Bone marrow (tissue), 2 donors: ENCODE results near the gene KIF6.

Experiments
- DNase-seq, 2 donors: peaks; one replicate each; lab custom pipeline; 2025; lab: John Stamatoyannopoulos, UW

Gene KIF6

DNA sequence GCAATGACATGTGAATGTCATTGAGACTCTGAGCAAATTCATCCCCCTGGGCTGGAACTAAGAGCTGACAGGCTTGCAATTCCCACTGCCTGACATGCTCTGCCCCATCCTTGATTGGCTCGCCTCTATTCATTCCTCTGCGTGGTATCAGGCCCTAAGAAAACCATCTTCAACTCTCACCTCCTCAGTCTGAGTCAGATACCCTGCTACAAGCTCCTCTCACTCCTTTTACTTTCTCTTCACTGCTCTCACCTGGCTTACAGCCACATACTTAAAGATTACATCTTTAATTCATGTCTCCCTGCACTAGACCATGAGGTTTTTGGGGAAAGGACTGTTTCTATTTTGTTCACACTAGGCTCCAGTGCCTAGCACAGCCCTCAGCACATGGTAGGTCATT, 131.6 kb downstream of the KIF6 start:
- no peak for DNase-seq

DNA sequence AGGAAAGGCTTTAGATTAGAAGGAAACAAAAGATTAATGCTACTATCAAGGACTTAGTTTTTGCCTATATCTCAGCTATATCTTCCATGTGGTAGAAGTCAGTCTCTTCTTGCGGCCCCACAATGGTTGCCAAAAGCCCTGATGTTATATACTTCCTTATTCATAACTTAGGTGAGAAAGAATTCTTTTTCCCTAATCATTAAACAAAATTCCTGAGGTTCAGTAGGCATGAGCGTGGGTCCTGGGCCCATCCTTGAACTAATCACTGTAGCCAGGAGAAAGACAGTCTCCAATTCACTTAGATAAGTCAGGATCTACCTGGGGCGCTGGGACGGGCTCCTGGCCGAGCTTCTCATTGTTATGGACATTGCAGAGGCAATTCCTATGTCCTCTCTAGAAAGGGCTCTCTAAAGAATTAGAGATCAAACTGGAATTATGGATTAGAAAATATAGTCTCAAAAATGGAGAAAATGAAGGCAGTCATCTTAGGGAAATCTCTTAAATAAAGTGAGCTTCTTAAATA, 134.3 kb downstream of the KIF6 start:
- no peak for DNase-seq

DNA sequence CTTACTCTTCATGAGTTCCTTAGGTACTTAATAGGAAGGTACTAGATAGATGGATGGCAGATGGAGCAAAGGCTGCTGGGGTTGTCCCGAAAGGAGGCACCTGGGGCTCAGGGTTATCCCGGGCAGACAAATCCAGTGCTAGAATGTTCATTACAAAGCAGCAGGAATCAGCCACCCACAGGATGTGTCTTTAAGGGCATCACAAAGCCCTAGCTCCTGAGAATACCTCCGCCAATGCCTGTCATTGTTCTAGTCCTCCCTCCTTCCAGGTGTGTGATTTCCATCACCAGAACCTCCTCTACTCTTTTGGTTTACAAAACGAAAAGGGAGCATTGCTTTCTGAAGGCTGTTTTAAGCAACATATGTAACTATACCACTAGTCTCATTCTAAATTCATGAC, 138.1 kb downstream of the KIF6 start:
- no peak for DNase-seq

DNA sequence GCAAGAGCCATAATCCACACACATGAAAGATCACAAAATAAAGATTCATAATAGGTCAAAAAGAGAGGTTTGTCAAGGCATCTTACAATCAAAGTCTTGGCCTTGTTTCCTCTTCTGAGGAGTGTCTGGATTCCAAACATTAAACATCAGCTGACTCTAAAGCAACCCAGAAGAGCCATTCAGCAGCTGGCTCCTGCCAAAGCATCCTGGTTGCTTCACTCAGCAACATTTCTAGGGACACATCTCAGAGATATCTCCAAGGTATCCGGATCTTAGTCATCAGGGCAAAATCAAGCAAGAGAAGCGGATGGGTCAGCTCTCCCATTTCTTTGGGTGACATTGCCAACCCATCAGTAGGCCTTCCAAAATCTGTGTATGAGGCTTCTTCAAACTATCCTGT, 139.6 kb downstream of the KIF6 start:
- DNase-seq: no peak

DNA sequence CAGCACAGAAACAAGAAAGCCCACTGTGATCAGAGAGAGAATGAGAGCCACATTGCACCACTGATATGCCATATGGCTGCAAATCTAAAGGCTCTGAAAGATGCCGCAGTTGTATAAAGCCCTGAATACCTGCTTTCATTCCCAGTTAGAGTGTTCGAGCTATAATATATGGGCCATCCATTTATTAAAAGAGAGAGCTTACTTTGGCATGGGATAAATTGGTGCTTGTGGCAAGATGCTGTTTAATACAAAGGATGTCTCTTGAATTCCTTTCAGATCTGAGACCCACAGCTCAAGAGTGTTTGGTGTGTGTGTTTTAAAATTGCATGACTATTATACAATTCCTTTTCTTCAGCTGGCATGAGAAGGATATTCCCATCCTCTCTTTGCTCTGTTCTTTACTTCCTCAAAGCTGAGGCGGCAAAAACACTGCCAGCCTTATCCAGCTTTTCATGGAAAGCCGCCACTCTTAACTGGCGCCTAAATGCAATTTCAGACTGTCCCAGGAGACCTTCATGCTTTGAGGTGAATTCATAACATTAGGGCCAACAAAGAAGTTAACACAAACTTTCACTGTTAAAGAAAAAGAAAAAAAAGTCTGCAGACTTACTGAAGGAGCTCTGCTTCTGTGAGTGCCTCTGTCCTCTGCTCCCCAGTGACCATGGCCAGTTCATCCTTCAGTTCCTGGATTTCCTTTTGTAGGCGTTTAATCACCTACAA, 147.6 kb downstream of the KIF6 start:
- DNase-seq: no peak

DNA sequence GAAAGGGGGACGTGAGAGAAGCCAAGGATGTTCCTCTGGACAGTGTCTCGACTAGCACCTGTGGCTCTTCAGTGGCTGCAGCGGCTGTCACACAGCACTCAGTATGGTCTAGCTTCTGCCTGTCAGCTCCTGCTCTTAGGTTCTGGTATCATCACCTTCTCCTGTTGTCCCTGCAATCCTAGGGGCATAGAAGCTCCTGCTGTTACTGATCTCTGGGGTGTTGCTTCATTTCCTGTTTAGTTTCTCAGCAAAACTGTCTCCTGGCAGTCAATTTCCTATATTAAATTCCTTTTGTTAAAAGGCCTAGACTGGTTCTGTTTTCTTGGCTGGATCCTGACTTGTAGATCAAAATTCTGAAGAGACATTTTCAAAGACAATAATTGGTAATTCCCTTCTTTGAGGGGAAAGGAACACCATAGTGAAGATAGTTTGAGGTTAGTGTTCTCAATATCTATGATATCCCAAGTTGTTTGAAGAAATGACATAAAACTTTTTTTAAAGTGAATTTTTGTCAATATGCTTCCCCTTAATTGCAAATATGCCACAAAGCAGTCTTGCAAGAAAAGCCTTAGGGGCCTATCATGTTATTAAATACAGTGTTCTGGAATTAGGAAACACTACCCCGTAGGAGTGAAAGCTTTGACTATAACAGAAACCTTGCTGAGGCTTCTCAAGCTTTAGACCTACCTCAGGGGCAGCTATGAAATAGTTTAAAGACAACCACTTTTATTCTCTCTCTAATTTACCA, 148.5 kb downstream of the KIF6 start:
- no peak for DNase-seq

DNA sequence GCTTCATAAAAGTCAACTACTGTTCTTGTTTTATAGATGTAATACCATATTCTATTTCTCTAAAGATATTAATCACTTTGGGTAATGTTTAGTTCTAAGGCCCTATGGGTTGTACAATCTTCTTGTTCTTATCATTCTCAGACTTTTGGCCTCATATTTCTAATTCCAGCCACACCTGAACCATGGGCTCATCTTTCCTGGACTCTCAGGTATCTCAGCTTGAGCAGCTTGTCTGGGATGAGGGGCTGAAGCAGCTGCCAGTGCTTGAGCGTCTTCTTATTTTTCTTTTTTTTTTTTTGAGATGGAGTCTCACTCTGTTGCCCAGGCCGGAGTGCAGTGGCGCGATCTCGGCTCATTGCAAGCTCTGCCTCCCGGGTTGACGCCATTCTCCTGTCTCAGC, 150.2 kb downstream of the KIF6 start:
- no peak for DNase-seq

DNA sequence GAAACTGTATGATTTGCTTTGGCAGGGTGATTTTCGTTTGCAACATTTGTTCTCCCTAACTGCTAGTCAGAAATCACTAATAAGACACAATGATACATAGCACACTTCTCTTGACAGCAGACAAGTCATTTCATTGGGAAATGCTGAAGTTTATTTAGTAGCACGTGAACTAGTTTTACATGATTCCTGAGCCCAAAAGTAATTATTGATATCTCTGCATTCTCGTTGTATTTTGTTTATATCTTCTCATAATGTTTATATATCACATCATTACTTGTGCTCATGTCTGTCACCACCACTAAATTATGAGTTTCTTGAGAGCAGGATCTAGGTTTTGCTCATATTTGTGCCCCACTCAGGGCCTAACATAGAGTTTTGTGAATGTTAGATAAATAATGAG, 151.7 kb downstream of the KIF6 start:
- DNase-seq: no peak

DNA sequence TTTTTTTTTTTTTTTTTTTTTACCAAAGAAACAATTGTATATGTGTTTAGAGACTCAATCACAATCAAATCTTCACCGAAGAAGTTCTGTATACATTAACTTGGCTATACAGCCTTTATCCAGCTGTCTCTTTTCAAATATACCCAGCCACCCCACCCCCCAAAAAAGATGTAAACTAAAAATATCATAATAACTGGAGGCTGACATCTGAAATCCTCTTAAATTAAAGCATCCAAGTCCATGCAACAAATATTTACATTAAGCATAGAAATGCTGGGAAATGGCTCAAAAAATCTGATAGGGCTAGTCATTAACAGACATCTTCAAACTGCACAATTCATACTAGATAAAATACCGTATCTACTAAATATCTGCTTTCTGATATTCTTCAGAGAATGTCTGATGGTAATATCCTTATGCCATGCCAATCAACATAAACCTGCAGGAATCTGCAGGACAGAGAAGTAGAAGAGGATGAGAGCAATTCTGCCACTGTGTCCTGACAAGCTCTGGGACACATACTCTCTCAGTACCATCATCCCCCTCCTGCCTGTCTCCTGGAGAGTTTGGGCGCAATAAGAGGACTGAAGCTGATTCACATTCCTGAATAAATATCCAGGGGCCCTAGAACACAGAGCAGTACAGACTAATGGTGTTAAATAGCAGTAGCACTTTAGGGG, 152.4 kb downstream of the KIF6 start:
- no peak for DNase-seq

DNA sequence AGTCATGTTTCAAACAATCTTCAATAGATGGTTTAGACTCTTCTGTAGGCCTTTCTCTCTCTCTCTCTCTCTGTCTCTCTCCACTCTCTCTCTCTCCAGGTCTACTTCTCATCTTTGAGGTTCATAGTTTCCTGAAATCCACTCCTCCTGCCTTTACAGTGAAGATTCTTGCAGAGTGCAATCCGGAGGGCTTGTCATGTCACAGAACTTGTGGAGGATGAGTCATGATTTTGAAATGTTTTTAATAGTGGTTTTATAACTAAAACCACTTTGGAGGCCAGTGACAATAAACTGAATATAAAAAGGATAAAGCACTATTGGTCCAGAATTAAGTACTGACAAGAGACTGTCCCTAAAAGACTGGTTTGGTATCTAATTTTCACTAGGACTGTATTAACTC, 156.3 kb downstream of the KIF6 start:
- no peak for DNase-seq

DNA sequence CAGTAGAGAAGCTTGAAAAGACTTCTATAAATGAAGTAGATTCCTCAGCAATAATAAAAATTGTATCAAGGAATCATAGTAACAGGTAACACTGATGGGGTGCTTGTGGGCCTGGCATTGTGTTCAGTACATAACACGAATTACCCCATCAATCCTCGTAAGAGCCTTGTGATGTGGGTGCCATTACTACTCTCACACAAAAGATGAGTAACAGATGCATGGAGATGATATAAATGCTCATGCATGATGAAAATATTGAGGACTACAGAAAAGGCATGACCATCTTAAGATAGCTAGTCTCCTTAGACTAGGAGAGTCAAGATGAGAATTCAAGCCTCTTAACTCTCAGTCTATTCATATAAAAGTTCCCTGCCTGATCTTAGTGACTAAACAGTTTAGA, 158.1 kb downstream of the KIF6 start:
- no peak for DNase-seq

DNA sequence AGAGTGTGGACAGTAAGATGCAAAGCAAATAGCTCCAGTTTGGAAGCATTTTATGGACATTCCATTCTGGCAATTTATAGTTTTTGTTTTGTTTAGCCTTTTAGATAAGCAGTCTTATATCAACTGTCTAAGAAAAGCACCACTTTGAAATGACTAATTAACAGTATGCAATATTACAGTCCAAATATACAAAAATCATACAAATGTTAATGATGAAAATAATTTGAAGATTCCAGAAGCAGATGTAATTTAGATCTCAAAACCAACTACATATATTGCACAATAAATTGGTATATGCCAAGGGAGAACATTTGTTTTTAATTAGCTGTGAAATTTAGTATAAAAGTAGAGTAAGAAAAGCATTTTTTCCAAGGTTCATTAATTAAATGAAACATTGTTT, 158.8 kb downstream of the KIF6 start:
- DNase-seq: no peak

DNA sequence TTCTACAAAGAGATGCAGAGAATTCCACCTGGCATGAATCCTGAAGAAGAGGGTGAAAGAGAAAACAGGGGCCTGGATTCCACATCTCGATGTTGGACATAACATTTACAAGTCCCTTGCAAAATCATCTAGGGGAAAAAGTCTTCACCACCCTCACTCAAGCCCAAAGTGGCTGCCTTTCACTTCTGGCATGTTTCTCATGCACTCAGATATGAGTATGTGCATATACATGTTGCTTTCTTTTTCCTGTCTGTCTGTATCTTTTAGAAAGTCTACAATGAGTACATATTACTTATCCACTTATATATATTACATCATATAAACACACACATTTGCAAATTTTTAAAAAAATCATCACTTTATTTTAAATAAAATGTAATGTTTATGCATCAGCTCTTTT, 159.3 kb downstream of the KIF6 start:
- no peak for DNase-seq

DNA sequence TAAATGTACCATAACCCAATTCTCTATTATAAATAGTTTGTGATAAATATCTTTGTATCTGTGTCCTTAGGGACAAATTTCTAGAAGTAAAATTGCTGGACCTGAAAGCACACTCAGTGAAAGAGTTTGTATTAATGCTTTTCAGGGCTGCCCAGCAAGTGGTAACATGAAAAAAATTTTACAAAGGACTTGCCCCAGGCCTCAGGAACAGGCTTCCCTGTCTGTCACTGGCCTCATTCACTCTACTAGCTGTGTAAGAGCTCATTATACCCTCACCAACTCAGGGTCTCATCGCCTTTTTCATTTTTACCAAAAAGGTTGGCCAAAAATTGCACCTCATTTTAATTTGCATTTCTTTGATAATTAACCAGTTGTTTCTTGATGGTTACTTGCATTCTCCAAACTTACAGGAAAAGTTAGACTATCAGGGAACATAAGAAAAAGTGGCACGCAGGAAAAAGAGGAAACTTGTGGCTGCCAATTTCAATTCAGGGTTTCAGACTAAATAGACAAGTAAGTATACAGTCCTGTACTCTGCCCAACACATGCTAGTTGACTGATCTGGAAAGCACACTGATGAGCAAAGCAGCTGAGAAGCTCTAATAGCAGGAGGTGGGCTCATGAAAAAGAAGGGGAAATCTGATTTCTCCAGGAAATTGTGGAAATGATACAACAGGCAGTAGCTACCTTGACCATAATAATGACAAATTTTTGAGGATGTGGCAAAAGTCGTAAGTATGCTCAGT, 161.5 kb downstream of the KIF6 start:
- no peak for DNase-seq

DNA sequence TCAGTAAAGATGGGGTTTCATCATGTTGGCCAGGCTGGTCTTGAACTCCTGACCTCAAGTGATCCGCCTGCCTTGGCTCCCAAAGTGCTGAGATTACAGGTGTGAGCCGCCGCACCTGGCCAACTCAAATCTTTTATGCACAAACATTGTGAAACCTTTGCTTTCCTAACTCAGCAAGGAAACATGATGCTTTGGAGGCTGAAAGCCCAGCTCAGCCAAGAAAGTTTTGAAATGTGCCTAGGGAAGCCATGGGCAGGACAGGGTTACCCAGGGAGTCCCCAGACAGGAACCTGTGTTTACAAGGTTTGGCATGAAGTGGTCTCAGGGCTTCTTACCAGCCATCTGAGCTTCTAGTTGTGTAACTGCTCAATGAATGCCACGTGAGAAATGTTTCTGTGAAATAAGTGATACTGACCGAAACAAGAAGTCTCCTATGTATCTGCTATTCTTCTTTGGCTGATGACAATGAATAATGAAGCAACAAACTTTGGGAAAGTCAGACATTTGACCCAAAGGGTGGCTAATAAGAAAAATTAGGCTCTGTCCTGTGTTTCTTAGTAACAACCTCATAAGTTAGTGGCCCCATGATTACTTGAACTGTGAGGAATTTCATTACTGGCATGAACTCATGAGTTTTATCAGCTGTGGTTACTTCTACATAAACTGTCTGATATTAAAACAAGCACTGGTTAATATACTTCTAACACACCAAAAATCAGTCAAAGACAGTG, 163.5 kb downstream of the KIF6 start:
- no peak for DNase-seq

DNA sequence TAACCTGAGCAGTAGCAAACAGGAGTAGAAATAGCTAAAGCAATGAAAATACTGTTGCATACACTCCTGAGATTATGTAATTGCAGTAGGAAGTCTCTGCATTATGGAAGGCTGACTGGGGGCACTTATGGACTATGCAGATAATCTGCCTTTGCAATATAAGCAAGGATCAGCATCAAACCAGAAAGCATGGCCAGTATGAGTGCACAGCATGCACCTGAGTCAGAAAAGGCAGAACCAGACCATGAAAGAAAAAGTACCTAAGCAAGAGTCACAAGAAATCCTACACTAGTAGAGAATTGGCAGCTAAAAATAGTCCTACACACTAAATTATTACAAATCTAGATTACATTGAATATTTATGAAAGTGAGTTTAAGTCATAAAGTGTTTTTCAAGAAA, 164.3 kb downstream of the KIF6 start:
- no peak for DNase-seq

DNA sequence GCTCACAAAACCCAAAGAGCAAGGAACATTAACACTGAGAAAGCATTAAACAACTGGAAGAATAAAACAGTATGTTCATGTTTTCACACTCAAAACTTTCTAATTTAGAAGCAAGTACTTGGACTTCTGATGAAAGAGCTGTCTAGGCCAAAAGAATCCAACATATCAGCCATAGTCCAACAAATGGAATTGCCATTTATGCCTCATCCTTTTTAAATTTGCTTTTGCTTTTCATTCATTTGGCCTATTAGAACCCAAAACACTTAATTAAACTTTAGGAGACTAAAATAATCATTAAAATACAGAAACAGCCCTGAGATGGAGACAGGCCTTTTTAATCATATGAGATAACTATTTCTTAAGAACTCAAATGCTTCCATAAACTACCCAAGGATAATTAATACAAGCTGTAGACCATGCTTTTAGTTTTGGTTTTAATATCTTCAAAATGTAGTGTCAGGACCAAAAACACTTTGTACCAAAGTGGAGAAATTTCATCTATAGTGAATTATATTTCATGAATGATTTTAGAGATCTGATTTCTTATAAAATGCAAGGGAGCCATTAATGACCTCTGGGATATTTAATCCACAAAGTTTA, 166.5 kb downstream of the KIF6 start:
- no peak for DNase-seq

DNA sequence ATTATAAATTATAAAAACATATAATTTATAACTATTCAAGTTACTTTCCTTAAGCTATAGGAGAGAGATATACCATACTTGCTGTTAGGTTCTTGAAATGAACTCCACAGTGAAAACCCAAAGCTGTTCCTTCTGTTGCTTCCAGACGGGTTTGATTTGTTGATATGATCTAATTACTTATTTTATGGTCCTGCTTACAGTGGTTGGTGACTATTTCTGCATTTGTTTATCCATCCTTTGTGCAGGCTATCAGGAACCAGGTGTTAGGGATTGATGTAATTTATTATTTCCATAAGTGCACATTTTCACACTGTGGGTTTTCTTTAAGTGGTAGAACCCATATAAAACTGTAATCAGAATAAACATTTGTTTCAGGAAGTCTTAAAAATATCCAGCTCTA, 167.1 kb downstream of the KIF6 start:
- no peak for DNase-seq

DNA sequence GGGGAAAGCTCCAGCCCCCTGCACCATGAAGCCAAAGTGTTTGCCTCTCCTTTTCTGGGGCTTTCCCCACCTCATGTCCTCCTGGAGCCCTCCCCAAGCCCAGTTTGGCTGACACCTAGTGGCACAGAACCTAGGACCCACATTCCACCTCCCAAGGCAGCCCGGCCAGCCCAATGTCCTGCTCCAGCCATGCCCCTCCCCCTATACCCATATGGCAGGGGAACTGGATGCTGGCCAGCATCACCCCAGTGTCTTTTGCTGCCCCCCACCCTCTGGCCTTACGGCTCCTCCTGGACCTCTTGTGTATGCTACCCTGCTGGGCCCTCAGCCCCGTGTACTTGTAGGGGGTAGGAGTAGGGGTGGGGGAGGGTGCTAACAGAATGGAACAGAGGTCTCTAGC, 170.1 kb downstream of the KIF6 start:
- no peak for DNase-seq

DNA sequence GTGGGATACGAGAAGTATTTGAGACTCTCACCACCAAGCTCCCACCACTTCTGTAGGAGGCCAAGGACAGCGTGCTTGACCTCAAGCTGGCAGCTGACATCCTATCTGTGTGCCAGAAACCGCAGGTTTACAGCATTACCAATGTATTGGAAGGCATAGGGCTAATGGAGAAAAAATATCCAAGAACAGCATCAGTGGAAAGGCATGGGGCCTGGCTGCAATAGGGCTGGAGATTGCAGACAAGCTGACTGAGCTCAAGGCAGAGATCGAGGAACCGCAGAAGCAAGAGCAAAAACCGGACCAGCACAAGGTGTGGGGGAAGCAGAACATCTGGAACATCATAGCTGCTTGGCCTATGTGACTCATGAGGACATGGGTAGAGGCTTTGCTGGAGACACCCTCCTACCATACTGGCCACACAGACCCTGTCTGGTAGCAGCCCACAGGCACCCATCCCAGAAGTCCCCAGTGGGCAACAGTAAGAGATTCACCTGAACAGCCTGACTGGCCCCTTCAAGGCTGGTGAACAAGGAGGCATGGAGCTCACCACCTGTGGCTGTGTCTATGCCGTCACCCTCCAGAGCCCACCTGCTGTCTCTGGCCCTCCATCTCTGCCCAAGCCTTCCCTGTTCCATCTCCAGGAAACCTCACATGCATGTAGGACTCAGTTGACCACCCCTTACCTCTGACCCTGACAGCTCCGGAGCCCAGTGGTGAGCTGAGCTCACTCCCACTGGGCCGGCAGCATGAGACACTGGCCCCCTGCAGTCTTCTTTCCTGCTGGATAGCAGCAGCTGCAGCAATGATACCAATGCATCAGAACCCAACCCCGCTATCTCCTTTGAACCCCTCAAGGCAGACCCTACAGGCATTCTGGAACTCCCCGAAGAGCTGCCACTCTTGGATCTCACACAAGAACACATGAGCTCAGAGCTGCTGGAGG, 171.1 kb downstream of the KIF6 start:
- no peak for DNase-seq
